SK-N-SH treated with all-trans-retinoic acid at 6 μM for 48 hours (cell line): ENCODE measurements around the gene CAPN10.

Experiments
- ARNTL ChIP-seq: fragments of 450-650 bp; formaldehyde crosslinking; IDR thresholded peaks from 2 replicates; pipeline ENCODE4 v1.5.0; 2020; ENCODE audit warnings: low read depth, mild to moderate bottlenecking, moderate library complexity, borderline replicate concordance
- CSDC2 ChIP-seq: fragments of 250-450 bp; sonication (Bioruptor Pico); IDR thresholded peaks from 2 replicates; pipeline ENCODE4 v1.5.0; 2020; ENCODE audit warnings: mild to moderate bottlenecking, moderate library complexity
- PATZ1 ChIP-seq: fragments of 250-450 bp; sonication (Bioruptor Pico); IDR thresholded peaks from 2 replicates; pipeline ENCODE4 v1.8.0; 2020; ENCODE audit warnings: mild to moderate bottlenecking, moderate library complexity, borderline replicate concordance
- PPARA ChIP-seq: fragments of 250-450 bp; sonication (Bioruptor Pico); IDR thresholded peaks from 2 replicates; pipeline ENCODE4 v1.5.0; 2020; ENCODE audit warnings: mild to moderate bottlenecking, borderline replicate concordance
- TCF4 ChIP-seq: fragments of 250-450 bp; sonication (Bioruptor Pico); IDR thresholded peaks from 2 replicates; pipeline ENCODE4 v1.8.0; 2021; ENCODE audit warnings: mild to moderate bottlenecking, moderate library complexity, borderline replicate concordance
- TOX ChIP-seq: fragments of 250-450 bp; sonication (Bioruptor Pico); IDR thresholded peaks from 2 replicates; pipeline ENCODE4 v1.8.0; 2021; ENCODE audit warnings: mild to moderate bottlenecking, moderate library complexity, borderline replicate concordance
- ZFP30 ChIP-seq: fragments of 450-650 bp; formaldehyde crosslinking; IDR thresholded peaks from 2 replicates; pipeline ENCODE4 v1.5.0; 2022; ENCODE audit warnings: mild to moderate bottlenecking, moderate library complexity
- ZNF70 ChIP-seq: fragments of 450-650 bp; formaldehyde crosslinking; IDR thresholded peaks from 2 replicates; pipeline ENCODE4 v1.5.0; 2020; ENCODE audit warnings: mild to moderate bottlenecking, moderate library complexity
- TF ChIP-seq, protein P1 (sequence below): fragments of 250-450 bp; sonication (Bioruptor Pico); IDR thresholded peaks from 2 replicates; pipeline ENCODE4 v1.5.1; 2020; ENCODE audit warnings: low read depth, mild to moderate bottlenecking, moderate library complexity

- TF ChIP-seq ZFP30 = no peak
- no peak for TF ChIP-seq PATZ1
- TF ChIP-seq, protein P1, sequence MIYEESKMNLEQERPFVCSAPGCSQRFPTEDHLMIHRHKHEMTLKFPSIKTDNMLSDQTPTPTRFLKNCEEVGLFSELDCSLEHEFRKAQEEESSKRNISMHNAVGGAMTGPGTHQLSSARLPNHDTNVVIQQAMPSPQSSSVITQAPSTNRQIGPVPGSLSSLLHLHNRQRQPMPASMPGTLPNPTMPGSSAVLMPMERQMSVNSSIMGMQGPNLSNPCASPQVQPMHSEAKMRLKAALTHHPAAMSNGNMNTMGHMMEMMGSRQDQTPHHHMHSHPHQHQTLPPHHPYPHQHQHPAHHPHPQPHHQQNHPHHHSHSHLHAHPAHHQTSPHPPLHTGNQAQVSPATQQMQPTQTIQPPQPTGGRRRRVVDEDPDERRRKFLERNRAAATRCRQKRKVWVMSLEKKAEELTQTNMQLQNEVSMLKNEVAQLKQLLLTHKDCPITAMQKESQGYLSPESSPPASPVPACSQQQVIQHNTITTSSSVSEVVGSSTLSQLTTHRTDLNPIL (CRISPR knock-in tag) = no peak
- no peak for TF ChIP-seq ARNTL (CRISPR knock-in tag)
- TF ChIP-seq CSDC2 (CRISPR knock-in tag) = no peak
- no peak for TF ChIP-seq ZNF70 (CRISPR knock-in tag)
- no peak for TF ChIP-seq TCF4 (CRISPR knock-in tag)
- no peak for TF ChIP-seq PPARA (CRISPR knock-in tag)
- no peak for TF ChIP-seq TOX (CRISPR knock-in tag)
Observed at GRCh38 chr2:240645346-240645745, 58.8 kb downstream of the CAPN10 start.
